NCI-H1930 (cell line): ENCODE results near the gene SLC25A11.

Source experiments
- DNase-seq, 2 experiments: peaks; one replicate each; lab custom pipeline; 2025; lab: John Stamatoyannopoulos, UW

The SLC25A11 gene

GRCh38 chr17:4966844-4967538, 27.1 kb upstream of the SLC25A11 start:
- DNase-seq, result peak; percentile 97

- no peak for DNase-seq
Measured at GRCh38 chr17:4965311-4965986, 25.6 kb upstream of the SLC25A11 start.

GRCh38 chr17:4960279-4960922, 20.6 kb upstream of the SLC25A11 start:
- DNase-seq, result no peak

DNA sequence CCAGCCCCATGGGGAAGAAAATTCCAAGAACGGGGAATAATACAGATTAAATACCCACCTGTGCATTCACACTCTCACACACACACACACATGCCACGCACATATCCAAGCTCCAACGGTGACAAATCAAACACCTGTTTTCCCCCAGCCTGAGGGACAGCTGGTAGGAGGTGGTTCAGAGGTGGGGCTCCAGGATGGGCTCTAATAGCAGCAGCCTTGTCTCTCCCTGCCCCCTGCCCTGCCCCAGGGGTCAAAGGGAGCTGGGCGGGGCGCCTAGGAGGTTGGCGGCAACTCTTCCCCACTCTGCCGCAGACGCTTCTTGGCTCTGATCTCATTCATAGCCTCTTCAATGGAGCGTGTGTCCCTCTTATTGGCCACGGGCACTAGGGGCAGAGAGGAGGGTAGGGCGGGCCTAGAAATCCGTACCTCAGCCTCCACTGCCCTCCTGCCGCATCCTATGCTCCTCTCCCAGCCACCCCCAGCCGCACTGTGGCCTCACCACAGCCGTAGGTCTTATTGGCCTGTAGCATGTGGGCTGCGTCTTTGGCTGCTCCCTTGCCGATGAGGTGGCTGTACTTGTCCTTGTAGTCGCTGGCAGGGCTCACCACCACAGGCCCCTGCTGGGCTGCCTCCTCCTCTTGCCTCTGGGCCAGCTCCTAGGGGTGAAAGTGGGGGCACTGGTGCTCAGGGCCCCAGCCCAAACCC, 19.6 kb upstream of the SLC25A11 start:
- DNase-seq, result no peak

- no peak for DNase-seq
Measured at GRCh38 chr17:4958102-4958501, 18.3 kb upstream of the SLC25A11 start.

GRCh38 chr17:4956493-4957061, 16.7 kb upstream of the SLC25A11 start:
- DNase-seq, result no peak

- no peak for DNase-seq
Measured at GRCh38 chr17:4955091-4955490, 15.2 kb upstream of the SLC25A11 start.

DNA sequence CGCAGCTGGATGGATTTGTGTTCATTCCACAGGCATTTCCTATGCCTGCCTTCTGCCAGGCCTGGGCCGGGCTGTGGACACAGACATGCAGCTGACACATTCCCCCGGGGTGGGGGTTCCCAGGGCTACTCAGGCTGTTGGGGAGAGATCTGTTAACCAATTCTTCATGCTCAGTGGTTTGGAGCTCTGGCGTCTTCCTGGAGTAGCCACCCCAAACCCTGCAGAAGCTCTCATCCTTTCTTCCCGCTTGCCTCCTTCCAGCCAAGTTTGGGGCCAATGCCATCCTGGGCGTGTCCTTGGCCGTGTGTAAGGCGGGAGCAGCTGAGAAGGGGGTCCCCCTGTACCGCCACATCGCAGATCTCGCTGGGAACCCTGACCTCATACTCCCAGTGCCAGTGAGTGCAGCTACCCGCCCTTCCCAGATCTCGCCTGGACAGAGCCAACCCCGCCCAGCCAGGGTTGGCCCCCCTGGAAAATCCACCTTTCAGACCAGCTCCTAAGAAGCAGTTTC, 13.7 kb upstream of the SLC25A11 start:
- DNase-seq, result no peak

GRCh38 chr17:4951486-4951885, 11.6 kb upstream of the SLC25A11 start:
- no peak for DNase-seq

GRCh38 chr17:4950746-4951204, 10.9 kb upstream of the SLC25A11 start, which contains the start of gene ENO3:
Gene ENO3 (plus strand): TSS chr17:4951119. CDS start chr17:4951830, 711 bp downstream.
- DNase-seq, result no peak

DNA sequence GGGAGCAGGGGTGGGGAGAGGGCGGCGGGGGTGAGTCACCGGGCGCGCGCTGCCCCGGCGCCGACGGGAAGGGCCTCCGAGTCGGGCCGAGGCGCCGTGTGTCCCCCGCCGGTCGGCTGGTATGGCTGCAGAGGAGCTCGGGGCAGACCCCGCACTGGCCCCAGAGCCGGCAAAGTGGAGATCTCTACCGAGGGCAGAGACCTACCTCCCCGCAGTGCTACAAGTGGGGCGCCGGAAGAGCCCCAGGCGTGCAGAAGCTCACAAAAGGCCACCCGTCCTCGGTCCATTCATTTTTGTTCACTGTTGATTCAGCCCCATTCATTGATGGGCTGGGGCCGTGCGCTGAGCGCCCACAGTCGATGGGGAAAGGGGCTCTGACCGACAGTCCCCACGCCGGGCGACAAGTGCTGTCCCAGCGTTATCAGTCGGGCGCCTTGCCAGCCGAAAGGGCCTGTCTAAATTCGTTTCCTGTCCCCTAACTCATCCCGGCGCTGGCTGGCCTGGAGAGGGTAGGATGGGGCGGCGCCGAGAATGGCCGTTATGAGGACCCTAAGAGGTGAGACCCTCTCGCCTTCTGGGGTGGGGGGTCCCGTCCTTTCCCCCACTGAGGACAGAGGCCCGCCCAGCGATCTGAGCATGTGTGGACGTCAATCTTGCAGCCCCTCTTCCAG, 10.4 kb upstream of the SLC25A11 start:
- peak in 1 of 2 experiments; percentile 62 for DNase-seq

DNA sequence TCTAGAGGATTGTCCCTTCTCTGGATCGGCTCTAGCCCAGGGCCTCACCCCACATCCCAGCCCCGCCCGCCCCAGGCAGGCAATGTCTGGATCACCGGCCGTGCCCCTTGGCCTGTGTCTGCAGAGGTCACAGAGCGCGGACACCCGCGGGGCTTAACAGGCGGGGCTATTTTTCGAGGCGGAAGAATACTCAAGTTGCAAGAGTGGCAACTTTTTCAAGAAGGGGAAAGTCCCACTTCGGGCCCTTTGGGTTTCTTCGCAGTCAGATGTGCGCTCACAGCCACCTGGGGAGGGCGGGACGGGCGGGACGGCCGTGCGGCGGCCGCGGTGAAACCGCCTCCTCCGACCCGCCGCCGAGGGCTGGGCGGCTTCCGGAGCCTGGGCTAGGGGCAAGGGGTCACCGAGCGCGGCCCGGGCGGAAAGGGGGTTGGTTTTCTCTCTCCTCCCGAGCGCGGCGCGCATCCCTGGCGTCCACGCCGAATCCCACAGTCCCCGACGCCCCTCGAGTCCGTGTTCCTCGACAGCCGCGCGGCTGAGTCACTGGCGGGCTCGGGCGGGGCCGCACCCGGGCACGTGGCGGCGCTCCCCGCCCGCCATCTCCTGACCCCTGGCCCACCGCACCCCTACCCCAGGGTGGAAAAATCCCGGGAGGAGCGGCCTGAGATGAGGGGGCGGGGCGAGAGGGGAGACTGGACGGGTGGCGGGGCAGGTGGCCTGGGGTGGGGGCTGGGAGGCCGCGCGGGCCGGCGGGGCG, 9.7 kb upstream of the SLC25A11 start:
- DNase-seq, result peak; percentile 32 to 62

DNA sequence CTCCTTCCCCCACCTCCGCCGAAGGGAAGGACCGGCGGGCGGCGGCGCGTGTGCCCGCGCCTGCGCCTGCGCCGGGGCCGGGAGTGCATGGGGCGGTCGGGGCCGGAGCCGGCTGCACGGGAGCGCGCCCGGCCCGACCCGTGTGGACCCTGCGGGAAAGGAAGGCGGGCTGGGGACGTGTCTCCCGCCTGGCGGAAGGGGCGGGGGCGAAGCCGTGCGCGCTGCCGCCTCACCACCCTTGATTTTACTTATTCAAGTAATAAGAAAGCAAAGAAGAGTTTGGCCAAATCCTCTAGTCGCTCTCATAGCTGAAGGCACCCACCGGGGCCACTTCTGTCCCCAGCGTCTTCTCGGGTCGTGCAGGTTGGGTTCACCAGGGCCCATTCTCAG, 9.1 kb upstream of the SLC25A11 start:
- peak; percentile 80 to 86 for DNase-seq

GRCh38 chr17:4948166-4948930, 8.5 kb upstream of the SLC25A11 start, which contains the start of gene PFN1:
Gene PFN1 (minus strand): TSS chr17:4948530. CDS start chr17:4948394, 136 bp downstream.
- peak; percentile 65 to 74 for DNase-seq

DNA sequence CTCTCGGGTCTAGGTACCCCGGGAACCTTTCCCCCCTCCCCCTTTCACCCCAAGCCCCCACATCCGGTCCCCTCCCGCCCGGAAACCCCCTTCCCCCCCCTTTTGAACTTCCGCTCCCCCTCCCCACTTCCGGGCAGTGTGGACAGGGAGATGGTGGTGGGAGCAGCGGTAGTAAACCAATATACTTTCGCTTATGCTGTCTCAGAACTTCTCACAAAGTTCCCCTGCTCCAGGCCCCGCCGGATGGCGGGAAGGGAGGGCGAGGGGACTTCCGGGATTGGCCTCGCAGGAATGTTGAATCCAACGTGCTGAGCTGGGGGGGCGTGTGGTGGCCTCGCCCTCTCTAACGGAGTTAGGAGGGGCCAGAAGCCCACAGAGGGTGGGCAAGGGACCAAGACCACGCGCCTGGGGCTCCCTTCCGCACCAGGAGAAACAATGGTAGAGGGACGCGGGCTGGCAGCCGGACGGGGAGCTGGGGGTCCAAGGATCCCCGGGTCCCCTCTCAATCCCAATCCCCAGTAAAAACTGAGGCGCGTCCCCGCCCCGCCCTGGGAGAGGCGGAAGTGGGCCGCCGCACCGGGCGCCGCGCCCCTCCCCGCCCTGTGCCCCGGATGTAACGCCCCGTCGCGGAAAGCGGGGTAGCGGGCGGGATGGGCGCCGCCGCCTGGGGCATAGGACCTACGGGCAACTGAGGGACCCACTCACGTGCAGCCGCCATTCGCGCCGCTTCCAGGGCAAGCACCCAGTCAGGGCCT, 7.7 kb upstream of the SLC25A11 start:
- peak in 1 of 2 experiments; percentile 38 for DNase-seq

DNA sequence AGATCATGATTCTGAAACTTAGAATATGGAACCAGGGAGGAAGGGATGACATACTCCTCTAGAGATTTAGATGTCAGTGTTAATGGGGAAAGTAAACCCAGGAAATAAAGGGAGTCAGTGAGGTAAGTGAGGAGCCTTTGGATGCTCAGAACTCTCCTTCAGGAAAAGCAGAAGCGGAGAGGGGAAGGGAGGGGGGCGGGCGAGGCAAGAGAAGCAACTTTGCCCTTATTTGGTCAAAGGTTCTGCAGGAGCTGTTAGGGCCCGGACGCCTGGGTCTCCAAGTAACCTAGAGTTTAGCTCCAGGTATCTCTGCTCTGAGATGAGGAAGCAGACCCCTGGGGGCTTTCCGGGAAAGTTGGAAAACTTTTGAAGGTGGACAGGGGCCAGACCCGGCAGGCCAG, 7.2 kb upstream of the SLC25A11 start:
- DNase-seq, result no peak

DNA sequence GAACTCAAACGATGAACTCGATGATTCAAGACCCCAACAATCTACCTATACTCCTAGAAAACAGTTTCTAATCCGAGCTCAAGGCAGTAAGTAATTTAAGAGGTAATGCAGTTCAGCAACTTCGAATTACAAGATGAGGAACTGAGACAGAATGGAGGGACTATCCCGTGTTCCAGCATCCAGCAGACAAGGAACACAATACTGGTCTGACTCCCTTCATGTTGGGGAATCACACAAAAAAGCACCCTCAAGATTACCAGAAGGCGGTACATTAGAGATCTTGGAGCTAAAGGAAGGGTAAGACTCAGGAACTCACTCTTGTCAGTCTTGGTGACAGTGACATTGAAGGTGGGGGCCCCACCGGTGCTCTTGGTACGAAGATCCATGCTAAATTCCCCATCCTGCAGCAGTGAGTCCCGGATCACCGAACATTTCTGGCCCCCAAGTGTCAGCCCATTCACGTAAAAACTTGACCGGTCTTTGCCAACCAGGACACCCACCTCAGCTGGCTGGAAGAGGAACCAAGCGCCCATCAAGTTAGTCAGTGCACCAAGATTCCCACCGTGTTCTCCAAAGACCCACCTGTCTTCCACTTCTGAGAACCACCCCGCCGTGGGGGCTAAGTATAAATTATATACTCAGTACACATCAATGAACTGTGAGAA, 6.6 kb upstream of the SLC25A11 start:
- no peak for DNase-seq

GRCh38 chr17:4945944-4946280, 6.1 kb upstream of the SLC25A11 start:
- DNase-seq, result no peak
